ENCODE results near the gene CD40.

- TF ChIP-seq POLR2A (IDR thresholded peaks at IDR 0.05; ENCODE audit: low read length) (no peak), GATA1 (IDR thresholded peaks at IDR 0.05; ENCODE audit: low read depth, low read length) (no peak)
These were observed 55.7 kb downstream of the CD40 start for GRCh38 chr20:46173652-46174468.
